NCI-H1694 (cell line): ENCODE data around the gene NUP210L.
"Not testable (repeated sequence)": the region's sequence is repeated elsewhere in the genome, so short reads cannot be mapped to it uniquely, and the experiment has no call there.

Experiments used
- DNase-seq: peaks from one replicate; lab custom pipeline; 2025; lab: John Stamatoyannopoulos, UW

The NUP210L gene

GRCh38 chr1:154170547-154171222 lies 15.8 kb upstream of the NUP210L start:
- DNase-seq: no peak

GRCh38 chr1:154167461-154167860 lies 12.6 kb upstream of the NUP210L start:
- no peak for DNase-seq

GRCh38 chr1:154166207-154166606 lies 11.3 kb upstream of the NUP210L start:
- DNase-seq: no peak

GRCh38 chr1:154159554-154159953 lies 4.7 kb upstream of the NUP210L start:
- DNase-seq: no peak

DNA sequence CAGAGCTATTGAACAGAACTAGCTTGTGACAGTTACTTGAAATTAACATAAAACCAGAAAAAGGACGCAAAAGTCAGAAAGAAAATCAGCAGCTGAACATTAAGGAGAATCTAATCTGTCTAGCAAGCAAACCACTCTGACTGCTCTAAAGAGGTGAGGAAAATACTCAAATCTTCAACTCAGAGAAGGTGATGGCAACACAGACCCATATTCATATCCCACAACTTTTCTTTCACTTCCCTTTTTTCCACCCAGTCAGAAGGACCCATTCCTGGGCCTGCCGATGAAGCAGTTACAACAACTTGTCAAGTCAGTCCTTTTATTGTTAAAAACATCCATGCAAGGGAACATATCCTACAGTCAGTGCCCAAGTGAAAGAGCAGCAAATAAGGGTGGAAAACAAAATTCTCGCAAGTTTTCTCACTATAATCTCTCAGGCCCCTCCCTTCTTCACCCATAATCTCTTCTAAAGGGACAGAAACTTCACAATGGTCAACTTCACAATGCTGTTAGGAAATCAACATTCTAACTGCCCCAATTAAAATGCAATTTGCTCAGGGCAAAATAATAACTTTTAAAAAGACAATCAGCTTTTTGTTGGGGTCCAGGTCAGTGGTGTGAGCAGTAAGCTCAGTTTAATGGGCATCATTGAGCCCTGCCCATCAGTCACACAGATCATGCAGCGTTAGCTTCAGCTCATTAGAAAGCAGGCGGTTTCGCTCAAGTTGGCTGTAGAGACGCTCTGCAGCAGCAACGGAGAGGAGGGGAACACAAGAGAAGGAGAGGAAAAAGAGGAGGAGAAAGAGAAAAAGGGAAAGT lies 3.6 kb upstream of the NUP210L start:
- DNase-seq: no peak

DNA sequence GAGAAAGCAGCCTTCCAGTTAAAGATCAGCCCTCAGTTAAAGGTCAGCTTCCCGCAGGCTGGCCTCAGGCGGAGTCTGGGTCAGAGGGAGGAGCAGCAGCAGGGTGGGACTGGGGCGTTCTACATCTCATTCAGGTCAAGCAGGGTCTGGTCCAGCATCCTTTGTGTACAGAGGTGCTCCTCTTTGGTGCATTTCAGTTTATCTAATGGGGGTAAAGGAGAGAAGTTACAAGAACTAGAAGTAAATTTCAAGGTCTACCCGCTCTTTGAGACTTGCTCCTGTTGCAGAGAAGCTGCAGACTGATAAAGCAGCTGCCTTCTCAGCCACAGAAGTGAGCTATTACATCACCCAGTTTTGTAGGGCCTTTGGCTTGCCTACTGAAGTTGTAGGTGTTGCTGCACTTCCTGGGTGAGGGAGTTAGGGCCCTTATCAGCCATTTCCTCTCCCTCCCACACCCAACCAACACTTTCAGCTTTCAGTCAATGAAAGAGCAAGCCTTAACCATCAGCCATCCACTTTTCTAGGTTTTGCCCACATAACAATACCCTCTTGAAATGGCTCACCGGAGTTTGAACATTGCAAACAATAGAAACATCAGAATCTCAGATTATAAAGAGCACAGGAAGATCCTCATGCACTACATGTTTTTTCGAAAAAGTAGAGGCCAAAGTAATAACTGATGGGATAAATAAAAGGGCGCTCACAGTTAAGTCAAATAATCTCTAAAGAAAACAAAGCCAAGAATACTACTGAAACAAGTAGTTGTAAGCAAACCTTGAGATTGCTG lies 2.8 kb upstream of the NUP210L start:
- DNase-seq: no peak

DNA sequence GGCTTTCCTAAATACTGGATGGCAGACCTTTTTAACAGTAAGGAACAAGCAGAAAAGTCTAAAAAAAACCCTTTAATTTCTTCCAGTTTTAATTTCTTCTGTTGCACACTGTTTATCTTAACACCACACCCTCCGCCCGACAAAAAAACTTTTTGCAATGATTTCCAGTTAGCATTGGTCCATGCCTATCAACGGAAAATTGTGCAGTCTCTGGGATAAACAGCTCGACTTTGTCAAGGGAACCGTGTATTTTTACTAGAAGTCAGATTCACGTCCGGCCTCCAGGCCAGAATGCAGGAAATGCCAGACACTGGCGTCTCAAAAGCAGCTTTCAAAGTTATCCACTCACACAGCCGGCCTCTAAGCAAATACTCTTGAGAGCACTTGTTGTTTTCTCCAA lies 378 bp upstream of the NUP210L start:
- no peak for DNase-seq

GRCh38 chr1:154154053-154154452 lies 820 bp downstream of the NUP210L start:
- DNase-seq: no peak

- no peak for DNase-seq
Observed at GRCh38 chr1:154151311-154151710, 3.6 kb downstream of the NUP210L start.

DNA sequence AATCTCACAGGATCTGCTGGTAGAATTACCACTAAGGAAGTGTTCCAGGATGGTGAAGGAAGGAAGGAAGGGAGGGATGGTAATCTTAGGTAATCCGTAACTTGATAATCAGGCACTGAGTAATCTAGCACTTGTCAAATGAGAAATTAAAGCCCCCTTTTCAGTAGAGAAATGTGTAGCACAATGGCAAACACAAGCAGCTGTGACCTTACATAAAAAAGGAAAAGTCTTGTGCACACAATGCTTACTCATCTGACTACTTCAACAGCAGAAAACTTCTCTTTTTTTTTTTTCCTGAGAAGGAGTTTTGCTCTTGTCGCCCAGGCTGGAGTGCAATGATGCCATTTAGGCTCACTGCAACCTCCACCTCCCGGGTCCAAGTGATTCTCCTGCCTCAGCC lies 6.1 kb downstream of the NUP210L start:
- DNase-seq: no peak

- DNase-seq: not testable (repeated sequence)
Observed at GRCh38 chr1:154147505-154147904, 7.4 kb downstream of the NUP210L start.

GRCh38 chr1:154145986-154146385 lies 8.9 kb downstream of the NUP210L start:
- DNase-seq: no peak

- DNase-seq: no peak
Observed at GRCh38 chr1:154142358-154142757, 12.5 kb downstream of the NUP210L start.

DNA sequence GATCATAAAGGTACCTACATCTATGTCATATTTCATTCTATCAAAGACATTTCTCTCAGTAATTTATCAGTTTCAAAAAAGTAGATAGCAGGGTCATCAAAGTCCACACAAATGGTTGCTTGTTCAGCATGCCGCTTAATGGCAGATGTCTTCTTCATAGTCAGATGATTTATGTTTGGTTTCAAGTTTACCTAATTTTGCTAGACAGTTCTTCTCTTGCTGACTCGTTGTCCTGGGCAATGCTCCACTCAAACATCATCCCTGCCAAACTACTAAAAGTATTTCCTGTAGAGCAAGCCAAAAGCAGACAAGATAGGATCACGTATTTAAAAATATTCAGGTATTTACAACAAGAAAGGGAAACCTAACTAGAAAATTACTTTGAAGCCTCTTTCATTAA lies 13.6 kb downstream of the NUP210L start:
- DNase-seq: no peak

DNA sequence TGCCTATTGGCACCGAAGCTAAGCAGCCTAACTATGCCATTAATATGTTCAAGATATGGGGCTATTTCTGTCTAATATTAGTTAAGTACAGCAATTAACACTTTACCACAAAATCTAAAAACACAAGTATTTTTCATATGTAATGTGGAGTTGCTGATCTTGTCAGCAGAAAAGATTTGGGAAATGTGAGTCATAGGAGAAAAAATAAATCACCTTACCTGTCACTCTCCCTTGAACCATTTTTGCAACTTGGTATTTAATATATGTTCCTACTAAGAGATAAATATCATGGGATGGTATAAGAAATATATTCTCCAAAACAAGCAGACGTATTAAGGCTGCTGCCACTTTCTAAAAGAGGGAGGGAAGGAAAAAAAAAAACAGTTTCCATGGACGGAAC lies 17.0 kb downstream of the NUP210L start:
- DNase-seq: no peak

DNA sequence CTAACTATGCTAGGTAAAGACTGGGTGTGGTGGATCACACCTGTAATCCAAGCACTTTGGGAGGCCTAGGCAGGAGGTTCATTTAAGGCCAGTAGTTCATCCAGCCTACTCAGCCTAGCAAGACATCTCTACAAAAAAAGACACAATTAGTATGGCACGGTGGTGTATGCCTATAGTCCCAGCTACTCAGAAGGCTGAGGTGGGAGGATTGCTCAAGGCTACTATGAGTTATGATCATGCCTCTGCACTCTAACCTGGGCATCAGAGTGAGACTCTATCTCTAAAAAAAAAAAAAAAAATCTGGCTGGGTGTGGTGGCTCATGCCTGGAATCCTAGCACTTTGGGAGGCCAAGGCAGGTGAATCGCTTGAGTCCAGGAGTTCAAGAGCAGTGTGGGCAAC lies 21.6 kb downstream of the NUP210L start:
- no peak for DNase-seq

DNA sequence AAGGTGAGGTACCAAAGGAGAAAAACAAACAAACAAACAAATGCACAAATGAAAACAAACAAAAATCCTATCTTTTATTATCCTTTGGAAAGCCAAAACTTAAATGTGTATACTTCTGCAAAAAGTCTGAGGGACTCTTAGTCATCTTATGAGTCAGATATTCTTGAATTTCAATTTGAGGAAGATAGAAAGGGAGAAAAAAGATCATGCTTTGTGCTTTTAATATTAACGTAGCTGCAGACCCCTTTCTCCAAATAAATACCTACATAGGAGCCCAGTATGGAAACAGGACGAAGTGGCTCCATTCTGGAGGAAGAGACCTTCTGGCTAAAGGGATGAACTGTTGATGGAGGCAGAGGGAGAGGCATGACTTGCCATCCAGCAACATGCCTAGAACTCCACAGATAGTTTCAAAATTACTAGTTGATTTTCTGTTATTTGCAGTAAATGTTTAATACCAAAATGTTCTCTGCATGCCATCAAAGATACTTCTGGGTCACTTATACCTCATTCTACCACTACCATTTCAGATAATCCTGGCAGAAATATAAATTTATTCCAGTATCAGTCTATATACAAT lies 25.4 kb downstream of the NUP210L start:
- no peak for DNase-seq

DNA sequence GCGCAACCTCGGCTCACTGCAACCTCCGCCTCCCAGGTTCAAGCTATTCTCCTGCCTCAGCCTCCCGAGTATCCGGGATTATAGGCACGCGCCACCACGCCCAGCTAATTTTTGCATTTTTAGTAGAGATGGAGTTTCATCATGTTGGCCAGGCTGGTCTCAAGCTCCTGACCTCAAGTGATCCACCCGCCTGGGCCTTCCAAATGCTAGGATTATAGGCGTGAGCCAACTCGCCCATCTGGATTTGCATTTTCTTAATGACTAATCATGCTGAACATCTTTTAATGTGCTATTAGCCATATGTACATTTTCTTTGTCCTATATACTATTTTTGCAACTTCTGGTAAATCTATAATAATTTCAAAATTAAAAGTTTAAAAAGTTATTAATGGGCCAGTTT lies 31.7 kb downstream of the NUP210L start:
- not testable (repeated sequence) for DNase-seq

GRCh38 chr1:154117642-154118041 lies 37.2 kb downstream of the NUP210L start:
- DNase-seq: no peak

GRCh38 chr1:154115180-154115579 lies 39.7 kb downstream of the NUP210L start:
- DNase-seq: no peak

- no peak for DNase-seq
Observed at GRCh38 chr1:154104433-154105082, 50.3 kb downstream of the NUP210L start.

DNA sequence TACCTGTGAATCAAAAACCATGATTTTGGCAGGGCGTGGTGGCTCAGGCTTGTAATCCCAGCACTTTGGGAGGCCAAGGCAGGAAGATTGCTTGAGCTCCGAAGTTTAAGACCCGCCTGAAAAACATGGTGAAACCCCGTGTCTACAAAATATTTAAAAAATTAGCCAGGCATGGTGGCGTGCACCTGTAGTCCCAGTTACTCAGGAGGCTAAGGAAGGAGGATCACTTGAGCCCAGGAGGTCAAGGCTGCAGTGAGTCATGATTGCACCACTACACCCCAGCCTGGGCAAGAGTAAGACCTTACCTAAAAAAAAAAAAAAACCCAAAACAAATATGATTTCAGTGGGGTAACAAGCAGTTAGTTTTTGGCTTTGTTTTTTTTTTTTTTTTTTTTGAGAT lies 54.7 kb downstream of the NUP210L start:
- not testable (repeated sequence) for DNase-seq
